Astrocyte of the spinal cord (primary cell): ENCODE data around the gene CDYL.

ENCODE experiments used
- DNase-seq: peaks from one replicate; pipeline ENCODE4 v3.0.0; 2011; ENCODE audit warnings: low read depth, low spot score
- H3K4me3 ChIP-seq: 2 replicates; pipeline ENCODE4 v1.5.1; 2011; ENCODE audit warnings: low read depth, mild to moderate bottlenecking, low read length, moderate library complexity
- CTCF ChIP-seq: IDR thresholded peaks from 2 replicates; pipeline ENCODE4 v1.5.1; 2012; ENCODE audit warnings: low read depth, mild to moderate bottlenecking, low read length, inconsistent platforms
- in situ Hi-C: cut with HindIII; loops from 2 replicates; pipeline ENCODE4 v1.10.0; 2017; ENCODE audit warnings: low sequenced_read_pairs

Gene CDYL

GRCh38 chr6:4975506-4975905, 199.3 kb downstream of the CDYL start:
- in situ Hi-C loops = no loop called here
- no peak overlapping the region for H3K4me3 ChIP-seq
- no peak for DNase-seq
- no peak for TF ChIP-seq CTCF

GRCh38 chr6:4977468-4977867, 201.3 kb downstream of the CDYL start:
- in situ Hi-C loops = no loop called here
- TF ChIP-seq CTCF = no peak
- no peak overlapping the region for H3K4me3 ChIP-seq
- DNase-seq = no peak

- in situ Hi-C loops = no loop called here
- DNase-seq = no peak
- H3K4me3 ChIP-seq = no peak overlapping the region
- TF ChIP-seq CTCF = no peak
These were observed 203.2 kb downstream of the CDYL start for GRCh38 chr6:4979426-4979825.

GRCh38 chr6:4981761-4982160, 205.6 kb downstream of the CDYL start:
- TF ChIP-seq CTCF = no peak
- no peak overlapping the region for H3K4me3 ChIP-seq
- no peak for DNase-seq
- in situ Hi-C loops = no loop called here

GRCh38 chr6:4983322-4983721, 207.1 kb downstream of the CDYL start:
- in situ Hi-C loops = no loop called here
- TF ChIP-seq CTCF = no peak
- H3K4me3 ChIP-seq = no peak overlapping the region
- DNase-seq = no peak

- no peak for TF ChIP-seq CTCF
- H3K4me3 ChIP-seq = no peak overlapping the region
- DNase-seq = no peak
- in situ Hi-C loops = no loop called here
These were observed 210.8 kb downstream of the CDYL start for GRCh38 chr6:4986999-4987398.

- no peak overlapping the region for H3K4me3 ChIP-seq
- TF ChIP-seq CTCF = no peak
- in situ Hi-C loops = no loop called here
- no peak for DNase-seq
These were observed 211.2 kb downstream of the CDYL start for GRCh38 chr6:4987432-4987831.
